ENCODE data around the gene CPNE5.

- TF ChIP-seq CTCF (optimal IDR thresholded peaks at IDR 0.05 in 1 of 3, IDR thresholded peaks at IDR 0.05 in 1 of 3, conservative IDR thresholded peaks at IDR 0.05 in 1 of 3; ENCODE audit: extremely low read depth in 1 of 3, insufficient read depth in 2 of 3, low read length in 3 of 3) (no peak), EZH2 (IDR thresholded peaks at IDR 0.05; ENCODE audit: low read length) (no peak)
Observed at GRCh38 chr6:36850021-36850420, 10.8 kb upstream of the CPNE5 start.

Measured in keratinocyte (primary cell).